GM18951 (cell line): Measurements from ENCODE around the gene SMIM29.

Experiments used
- POLR2A ChIP-seq: IDR thresholded peaks from 4 replicates; pipeline ENCODE4 v1.6.1; 2011; ENCODE audit warnings: mild to moderate bottlenecking; ENCODE audit not compliant: insufficient read length, insufficient read depth; ENCODE audit errors: extremely low read depth
- in situ Hi-C: fragments of 300-500 bp; cut with MboI; formaldehyde crosslinking; loops from one replicate; pipeline ENCODE4 v1.12.0; 2022; ENCODE audit warnings: low sequenced_read_pairs, mixed read lengths, inconsistent platforms; ENCODE audit not compliant: unreplicated experiment

The SMIM29 gene

DNA sequence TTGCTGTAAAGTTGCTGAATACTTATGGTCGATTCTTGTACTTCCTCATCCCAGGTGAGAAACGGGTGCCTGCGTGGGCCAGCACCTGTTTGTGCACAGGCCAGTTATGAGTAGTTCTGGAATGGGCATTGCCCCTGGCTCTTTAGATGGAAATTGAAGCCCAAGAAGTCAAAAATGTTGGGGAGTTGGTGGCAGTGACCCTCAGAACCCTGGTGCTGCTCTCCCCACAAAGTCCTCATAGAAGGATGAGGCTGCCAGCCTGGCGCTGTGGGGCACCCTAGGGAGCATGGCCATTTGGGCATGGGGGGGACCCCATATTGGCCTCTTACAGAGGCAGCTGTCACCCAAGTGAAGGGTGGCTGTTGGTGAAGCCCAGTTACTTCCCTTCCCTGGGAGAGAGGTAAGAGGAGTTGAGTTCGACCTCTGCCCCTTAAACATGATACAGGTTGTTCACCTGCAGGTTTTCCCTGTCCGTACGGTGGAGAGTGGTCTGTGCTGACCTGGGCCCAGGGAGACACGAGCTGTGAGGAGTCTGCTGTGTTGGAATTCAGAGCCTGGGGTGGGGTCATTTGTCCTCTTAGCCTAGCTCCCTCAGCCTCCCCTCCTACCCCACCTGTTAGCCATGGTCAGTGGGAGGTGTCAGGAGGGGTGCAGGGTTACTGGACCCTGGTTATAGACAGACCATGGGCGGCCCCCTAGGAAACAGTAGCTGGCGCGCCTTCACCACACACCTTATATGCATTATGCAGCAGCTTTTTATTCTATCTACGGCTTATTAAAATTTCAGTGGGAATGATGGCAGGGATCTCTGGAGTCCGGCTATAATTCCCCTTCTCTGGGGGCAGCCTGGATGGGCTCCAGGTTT lies 7.2 kb downstream of the SMIM29 start:
- in situ Hi-C loops, result no loop called here
- TF ChIP-seq POLR2A, result no peak

DNA sequence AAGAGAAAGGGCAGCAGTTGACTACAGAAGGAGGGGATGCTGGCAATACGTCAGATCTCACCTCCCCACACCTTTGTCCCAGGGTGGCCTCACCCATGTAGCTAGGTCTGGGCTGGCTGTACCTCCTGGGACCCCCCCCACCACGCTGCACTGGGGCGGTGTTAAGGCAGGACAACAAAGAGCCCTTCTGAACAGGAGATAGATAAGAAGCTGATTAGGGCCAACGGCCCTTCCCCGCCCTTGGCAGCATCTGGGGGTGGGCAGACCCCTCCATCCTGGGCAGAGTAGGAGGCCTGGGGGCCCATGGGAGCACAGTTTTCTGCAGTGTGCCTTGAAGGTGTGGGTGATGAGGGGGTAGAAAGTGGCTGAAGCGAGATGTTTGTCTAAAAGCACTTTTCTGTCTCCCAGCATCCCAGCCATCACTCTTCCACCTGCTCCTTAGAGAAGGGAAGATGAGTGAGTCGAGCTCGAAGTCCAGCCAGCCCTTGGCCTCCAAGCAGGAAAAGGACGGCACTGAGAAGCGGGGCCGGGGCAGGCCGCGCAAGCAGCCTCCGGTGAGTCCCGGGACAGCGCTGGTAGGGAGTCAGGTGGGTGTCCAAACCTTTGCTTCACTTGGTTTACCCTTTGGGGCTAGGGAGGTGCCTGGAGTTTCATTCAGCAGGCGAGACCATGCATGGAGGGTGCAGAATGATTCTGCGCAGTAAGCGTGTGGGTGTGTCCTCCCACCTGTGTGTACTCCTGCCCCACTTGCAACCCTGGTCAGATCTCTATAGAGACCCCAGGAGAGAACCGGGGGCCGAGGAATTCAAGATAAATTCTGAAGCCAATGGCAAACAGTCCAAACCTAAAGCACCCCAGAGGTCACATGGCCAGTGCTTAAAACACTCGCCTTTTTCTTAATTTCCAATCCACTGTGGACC lies 8.2 kb downstream of the SMIM29 start:
- in situ Hi-C loops, result no loop called here
- TF ChIP-seq POLR2A, result no peak

DNA sequence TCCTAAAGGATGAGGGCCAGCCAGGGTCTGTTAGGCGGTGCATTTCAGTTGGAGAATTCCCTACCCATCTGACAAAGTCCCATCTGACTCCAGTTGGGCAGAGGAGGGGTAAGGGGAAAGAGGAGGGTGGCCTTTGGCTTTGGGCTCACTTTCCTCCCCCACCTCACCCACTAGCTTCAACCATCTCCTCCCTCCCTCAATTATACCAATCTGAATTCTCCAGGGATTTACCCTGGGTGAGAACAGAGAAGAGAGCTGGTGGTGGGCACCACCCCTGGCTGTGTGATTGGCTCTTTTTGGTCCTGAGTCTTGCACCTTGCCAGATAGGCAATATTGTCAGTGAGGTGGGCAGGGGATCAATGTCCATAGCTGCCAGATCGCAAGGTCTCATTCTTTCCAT lies 8.9 kb downstream of the SMIM29 start:
- TF ChIP-seq POLR2A, result no peak
- in situ Hi-C loops, result no loop called here

DNA sequence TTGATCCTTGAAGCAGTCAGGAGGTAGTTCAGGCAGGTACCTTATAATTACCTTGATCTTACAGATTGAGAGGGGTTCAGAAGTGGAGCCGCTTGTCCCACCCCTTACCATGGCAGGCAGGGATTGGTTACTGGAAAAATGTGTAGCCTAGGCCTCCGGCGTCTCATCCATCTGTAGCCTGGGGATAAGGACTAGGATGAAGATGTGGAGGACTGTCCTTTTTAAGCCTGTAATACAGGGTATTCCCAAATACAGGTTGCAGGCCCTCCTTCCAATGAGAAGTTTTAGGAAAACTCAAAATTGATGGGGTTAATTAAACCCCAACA lies 9.3 kb downstream of the SMIM29 start:
- in situ Hi-C loops, result no loop called here
- TF ChIP-seq POLR2A, result no peak

DNA sequence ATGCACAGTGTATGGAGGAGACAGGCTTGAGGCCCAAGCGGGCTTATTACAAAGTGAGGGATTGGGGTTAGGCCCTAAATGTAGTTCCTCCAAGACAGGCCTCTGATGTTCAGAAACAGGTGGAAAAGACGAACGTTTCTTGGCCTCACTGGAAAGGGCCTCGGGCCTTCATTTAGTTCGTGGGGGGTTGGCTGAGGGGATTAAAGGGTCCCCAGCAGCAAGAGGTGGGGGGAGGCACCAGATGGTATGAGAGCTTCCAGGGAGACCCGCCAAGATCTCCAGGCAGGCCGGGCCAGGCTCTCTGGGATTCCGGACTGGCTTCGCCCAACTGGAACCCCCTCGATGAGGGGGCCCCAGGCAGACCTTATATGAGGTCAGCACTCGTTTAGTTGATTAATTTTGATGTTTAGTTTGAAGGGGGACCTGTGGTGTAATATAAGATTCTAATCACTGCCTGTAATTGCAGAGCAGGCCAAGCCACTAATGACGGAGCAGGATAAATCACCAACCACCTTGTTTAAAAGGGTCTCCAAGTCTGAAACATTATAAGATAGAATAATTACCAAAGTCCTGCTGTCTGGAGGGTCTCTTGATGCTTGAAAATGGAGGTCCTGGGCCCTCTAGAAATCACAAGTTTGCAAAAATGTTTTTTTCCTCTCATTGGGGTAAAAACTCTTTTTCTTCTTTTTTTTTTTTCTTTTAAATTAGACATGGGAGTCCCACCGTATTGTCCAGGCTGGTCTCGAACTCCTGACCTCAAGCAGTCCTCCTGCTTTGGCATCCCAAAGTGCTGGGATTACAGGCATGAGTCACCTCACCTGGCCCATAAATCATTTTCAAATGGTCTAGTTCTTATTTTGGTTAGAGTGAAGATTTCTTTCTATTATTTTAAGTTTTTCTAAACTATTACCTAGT lies 10.0 kb downstream of the SMIM29 start:
- in situ Hi-C loops, result no loop called here
- no peak for TF ChIP-seq POLR2A

DNA sequence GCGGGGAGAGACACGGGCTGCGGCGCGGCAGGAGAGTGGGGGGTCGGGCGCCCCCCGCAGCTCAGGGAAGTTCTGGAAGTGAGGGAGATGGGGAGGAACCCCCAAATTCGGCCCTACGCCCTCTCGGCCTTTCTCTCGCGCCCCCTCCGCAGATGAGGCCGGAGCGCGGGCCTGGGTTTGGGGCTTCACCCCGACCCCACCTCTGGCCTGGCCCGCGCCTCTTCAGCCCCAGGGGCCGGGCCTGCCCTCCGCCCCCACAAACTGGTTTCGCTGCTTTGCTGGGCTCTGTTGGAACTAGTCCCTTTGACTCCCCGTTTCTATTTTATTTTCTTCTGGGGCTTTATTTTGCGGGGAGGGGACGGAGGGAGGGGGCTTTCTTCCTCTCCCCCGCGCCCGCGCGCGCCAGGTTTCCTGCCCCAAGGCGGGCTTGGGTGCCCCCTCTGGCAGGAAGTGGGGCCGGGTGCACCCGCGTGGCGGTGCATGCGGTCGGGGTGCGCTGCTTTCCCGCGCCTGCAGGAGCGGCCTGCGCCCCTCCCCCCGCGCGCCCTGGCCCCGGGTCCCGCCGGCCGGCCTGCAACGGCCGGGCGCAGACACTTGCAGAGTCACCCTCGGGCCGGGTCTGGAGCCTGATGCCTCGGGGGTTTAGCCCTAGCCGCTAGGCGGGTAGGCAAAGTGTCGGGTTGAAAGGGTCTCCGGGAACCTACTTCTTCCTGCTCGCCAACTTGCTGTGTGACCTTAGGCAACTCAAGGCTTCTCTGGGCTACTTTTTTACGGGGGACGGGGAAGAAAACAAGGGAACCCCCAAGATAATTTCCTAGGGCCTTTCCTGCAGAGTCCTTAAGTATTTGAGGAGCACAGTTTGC lies 10.9 kb downstream of the SMIM29 start:
- TF ChIP-seq POLR2A, result no peak
- in situ Hi-C loops, result no loop called here

DNA sequence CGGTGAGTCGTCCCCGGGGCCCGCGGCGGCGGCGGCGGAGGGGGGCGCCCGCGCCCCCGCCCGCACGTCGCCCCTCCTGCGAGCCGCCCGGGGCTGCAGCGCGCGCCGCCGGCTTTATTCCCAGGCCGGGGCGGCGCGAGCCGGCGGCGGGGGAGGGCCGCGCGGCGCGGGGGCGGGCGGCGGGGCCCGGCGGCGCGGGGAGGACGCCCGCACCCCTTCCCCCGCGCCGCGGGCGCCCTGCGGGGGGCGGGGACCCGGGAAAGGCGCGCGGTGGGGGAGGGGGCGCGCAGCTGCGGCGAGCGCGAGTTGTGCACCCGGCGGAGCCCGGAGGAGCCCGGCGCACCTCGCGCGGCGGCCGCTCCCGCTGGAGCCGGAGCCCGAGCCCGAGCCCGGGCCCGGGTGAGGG lies 11.5 kb downstream of the SMIM29 start:
- no peak for TF ChIP-seq POLR2A
- in situ Hi-C loops, result no loop called here

DNA sequence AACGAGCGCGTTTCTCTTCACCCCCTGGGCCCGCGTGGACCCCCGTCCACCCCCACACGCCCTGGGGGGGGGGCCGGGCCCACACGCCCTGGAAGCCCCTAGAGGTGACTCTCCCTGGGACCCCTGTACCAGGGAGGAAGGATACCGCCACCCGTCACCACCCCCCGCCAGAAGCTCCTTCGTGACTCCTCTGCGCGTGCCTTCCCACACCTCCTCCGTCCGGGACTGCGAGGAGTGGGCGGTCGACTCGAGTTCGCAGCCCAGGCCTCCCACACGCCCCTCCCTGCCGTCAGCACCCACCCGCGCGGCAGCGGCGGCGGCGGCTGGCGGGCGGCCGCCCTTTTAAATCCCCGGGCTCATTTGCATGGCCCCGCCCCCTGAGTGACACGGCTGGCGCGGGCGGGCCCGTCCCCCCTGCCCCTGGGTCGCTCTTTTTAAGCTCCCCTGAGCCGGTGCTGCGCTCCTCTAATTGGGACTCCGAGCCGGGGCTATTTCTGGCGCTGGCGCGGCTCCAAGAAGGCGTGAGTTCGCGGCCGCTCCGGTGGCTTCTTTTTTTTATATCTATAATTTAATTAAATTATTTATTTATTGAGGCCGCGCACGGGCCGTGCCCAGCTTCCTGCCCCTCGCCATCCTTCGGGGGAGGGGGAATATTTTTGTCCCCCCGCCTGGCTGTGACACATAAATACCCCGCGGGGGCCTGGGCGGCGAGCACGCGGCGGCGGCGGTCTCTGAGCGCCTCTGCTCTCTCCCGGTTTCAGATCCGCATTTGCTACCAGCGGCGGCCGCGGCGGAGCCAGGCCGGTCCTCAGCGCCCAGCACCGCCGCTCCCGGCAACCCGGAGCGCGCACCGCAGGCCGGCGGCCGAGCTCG lies 12.1 kb downstream of the SMIM29 start, which contains the start of gene HMGA1:
TSS of gene HMGA1 (plus strand) at position 431 of the 873 bp plus-strand sequence. CDS start 3,908 bp downstream, outside the sequence.
- peak; percentile 99 for TF ChIP-seq POLR2A
- in situ Hi-C loops, result no loop called here

DNA sequence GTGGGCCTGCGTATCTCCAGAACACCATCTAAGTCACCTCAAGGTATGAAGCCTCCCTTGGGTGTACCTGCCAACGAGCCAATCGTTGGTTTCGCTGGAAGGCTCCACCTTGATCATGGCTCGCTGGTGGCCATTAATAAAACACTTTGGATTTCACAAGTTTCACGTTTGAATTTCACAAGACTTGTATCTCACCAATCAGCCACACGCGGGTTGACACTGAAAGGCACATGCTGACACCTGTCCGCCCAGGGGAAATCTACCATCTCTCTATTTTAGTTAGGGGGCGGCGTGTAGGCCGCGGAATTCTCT lies 12.7 kb downstream of the SMIM29 start:
- no peak for TF ChIP-seq POLR2A
- in situ Hi-C loops, result no loop called here

DNA sequence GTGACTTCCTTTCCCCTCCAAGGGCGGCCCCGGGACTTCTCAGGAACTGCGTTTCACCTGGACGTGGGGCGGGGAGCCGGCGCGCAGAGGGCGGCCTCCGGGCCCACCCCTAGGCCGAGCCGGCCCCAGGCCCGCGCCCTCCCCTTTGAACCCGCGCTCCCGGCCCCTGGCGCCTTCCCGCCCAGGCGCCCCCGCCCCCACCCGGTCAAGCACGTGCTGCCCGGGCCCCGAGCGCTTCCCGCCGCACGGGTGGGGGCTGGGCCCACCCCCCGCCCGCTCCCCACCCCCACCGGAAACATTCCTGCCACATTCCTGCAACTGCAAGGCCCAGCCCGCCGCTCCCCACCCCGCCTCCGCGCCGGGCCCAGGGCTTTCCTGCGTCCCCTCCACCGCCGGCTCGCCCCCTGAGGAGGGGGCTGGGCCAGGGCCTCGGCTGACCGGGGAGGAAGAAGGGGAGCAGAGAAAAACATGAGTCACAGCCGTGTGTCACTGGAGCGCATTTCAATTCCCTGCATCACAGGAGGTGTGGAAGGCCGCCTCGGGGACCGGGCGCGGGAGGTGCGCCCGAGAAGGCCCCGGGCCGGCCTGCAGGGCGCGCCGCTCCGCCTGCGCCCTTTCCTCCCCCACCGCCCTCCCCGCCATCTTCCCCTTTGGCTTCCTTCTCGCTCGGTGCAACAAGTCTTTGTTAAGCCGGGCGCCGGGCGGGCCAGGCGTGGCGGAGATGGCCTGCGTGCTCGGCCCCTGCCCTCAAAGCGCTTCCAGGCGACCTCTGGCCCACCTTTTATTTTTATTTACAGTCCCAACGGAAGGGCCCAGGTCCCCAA lies 13.3 kb downstream of the SMIM29 start:
- TF ChIP-seq POLR2A, result peak; percentile 54
- in situ Hi-C loops, result no loop called here

DNA sequence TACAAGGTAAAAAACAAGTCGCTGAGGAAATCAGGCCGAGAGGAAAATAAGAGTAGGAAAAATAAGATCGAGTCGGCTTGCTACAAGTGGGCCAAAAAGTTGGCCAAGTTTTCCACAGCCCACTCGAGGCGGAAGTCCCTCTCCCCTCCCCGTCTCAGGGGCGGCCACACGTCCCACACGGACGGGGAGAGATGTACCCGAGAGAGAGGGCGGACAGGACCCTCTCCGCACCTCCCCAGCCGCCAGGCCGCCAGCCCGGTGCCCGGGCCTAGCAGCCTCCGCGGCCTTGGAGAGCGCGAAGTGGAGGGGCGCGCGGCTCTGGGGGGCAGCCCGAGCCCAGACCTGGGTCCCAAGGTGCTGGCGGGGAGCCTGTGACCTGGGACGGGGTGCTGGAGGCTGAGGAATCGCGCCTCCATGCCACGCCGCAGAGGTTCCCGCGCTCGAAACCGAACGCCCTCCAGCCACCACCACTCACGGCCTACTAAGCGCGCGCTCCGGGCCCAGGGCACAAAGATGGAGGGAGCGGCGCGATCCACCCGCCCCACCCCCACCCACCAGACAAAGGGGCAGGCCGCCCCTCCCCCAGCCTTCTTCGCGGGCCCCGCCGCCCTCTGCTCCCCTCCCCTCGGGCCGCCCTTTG lies 14.0 kb downstream of the SMIM29 start:
- TF ChIP-seq POLR2A, result no peak

More for the DNA sequence above, 14.0 kb downstream of the SMIM29 start:
- in situ Hi-C loops, result no loop called here
